WI38 (cell line): Measurements from ENCODE around the gene CIB1.

Source experiments
- H3K4me3 ChIP-seq: 2 replicates; pipeline ENCODE4 v1.5.1; 2011; ENCODE audit warnings: low read depth, mild to moderate bottlenecking, control low read depth, low read length
- TF ChIP-seq, protein P1 (sequence below): IDR thresholded peaks from 2 replicates; pipeline ENCODE4 v1.5.1; 2012; ENCODE audit warnings: low read depth, mild to moderate bottlenecking, control low read depth, low read length

CIB1 gene

DNA sequence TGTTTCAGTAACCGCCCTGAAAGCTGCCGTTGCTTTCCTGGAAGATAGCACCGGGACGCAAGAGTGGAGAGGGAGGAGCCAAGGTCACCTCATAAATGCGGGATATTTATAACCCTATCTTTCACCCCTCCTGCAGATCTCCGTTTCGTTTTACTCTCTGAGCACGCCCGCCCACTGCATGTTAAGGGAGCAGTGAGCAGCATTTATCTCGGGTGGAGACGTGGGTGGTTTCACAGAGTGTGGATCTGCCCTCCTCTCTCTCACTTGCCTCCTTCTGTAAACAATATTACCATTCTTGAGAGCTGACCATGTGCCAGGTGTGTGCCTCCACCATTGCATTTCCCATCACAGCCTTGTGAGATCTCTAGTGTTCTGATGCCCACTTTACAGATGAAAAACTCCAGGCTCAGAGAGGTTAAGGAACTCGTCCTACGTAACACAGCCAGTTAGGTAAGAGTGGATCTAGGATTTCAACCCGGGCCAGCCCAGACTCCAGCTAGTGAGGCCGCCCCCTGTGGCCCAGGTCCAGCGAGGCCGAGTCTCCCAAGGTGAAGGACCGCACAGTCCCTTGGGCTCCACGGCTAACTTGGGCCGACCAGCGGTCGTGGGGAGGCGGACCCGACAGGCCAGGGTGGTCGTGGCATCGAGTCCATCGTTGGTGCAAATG lies 49.5 kb downstream of the CIB1 start:
- TF ChIP-seq, protein P1, sequence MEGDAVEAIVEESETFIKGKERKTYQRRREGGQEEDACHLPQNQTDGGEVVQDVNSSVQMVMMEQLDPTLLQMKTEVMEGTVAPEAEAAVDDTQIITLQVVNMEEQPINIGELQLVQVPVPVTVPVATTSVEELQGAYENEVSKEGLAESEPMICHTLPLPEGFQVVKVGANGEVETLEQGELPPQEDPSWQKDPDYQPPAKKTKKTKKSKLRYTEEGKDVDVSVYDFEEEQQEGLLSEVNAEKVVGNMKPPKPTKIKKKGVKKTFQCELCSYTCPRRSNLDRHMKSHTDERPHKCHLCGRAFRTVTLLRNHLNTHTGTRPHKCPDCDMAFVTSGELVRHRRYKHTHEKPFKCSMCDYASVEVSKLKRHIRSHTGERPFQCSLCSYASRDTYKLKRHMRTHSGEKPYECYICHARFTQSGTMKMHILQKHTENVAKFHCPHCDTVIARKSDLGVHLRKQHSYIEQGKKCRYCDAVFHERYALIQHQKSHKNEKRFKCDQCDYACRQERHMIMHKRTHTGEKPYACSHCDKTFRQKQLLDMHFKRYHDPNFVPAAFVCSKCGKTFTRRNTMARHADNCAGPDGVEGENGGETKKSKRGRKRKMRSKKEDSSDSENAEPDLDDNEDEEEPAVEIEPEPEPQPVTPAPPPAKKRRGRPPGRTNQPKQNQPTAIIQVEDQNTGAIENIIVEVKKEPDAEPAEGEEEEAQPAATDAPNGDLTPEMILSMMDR = no peak
- peak overlapping the region; percentile 63 for H3K4me3 ChIP-seq

GRCh38 chr15:90181776-90182175 lies 52.0 kb downstream of the CIB1 start:
- no peak overlapping the region for H3K4me3 ChIP-seq
- TF ChIP-seq, protein P1 = no peak
